Measurements from ENCODE around the gene SMTNL1.

Gene SMTNL1

GRCh38 chr11:57571606-57572005, 34.2 kb downstream of the SMTNL1 start:
- no peak for DNase-seq (ENCODE audit: low read depth)
- no peak overlapping the region for H3K4me3 ChIP-seq (ENCODE audit: low read length)
- TF ChIP-seq CTCF (conservative IDR thresholded peaks at IDR 0.05; ENCODE audit: low read depth, low read length): no peak

- no peak overlapping the region for H3K4me3 ChIP-seq (ENCODE audit: low read length)
- no peak for DNase-seq (ENCODE audit: low read depth)
- TF ChIP-seq CTCF (conservative IDR thresholded peaks at IDR 0.05; ENCODE audit: low read depth, low read length): no peak
Measured at GRCh38 chr11:57574061-57574460, 36.7 kb downstream of the SMTNL1 start.

- no peak for DNase-seq (ENCODE audit: low read depth)
- no peak overlapping the region for H3K4me3 ChIP-seq (ENCODE audit: low read length)
- no peak for TF ChIP-seq CTCF (conservative IDR thresholded peaks at IDR 0.05; ENCODE audit: low read depth, low read length)
Measured at GRCh38 chr11:57584341-57584740, 46.9 kb downstream of the SMTNL1 start.

GRCh38 chr11:57585301-57585700, 47.9 kb downstream of the SMTNL1 start:
- no peak for DNase-seq (ENCODE audit: low read depth)
- TF ChIP-seq CTCF (conservative IDR thresholded peaks at IDR 0.05; ENCODE audit: low read depth, low read length): no peak
- H3K4me3 ChIP-seq (ENCODE audit: low read length): no peak overlapping the region

- H3K4me3 ChIP-seq (ENCODE audit: low read length): no peak overlapping the region
- no peak for TF ChIP-seq CTCF (conservative IDR thresholded peaks at IDR 0.05; ENCODE audit: low read depth, low read length)
- DNase-seq (ENCODE audit: low read depth): no peak
Measured at GRCh38 chr11:57586711-57587245, 49.4 kb downstream of the SMTNL1 start.

- no peak for TF ChIP-seq CTCF (conservative IDR thresholded peaks at IDR 0.05; ENCODE audit: low read depth, low read length)
- DNase-seq (ENCODE audit: low read depth): no peak
- H3K4me3 ChIP-seq (ENCODE audit: low read length): no peak overlapping the region
Measured at GRCh38 chr11:57588046-57588710, 50.8 kb downstream of the SMTNL1 start.

- H3K4me3 ChIP-seq (ENCODE audit: low read length): no peak overlapping the region
- DNase-seq (ENCODE audit: low read depth): no peak
- no peak for TF ChIP-seq CTCF (conservative IDR thresholded peaks at IDR 0.05; ENCODE audit: low read depth, low read length)
Measured at GRCh38 chr11:57596266-57596885, 59.0 kb downstream of the SMTNL1 start.

Data from retinal pigment epithelial cell (primary cell).